ENCODE results near the gene KCNH8. TPM values are rescaled to one million over a fixed set of nuclear protein-coding genes. Genes with fewer than 3 reads are reported as not detected.

The KCNH8 gene
- total RNA-seq, 1 donor = not detected

GRCh38 chr3:19274576-19274975 is 126.3 kb downstream of the KCNH8 start:
- Histone ChIP-seq H2AFZ (ENCODE audit: low read length) (no peak overlapping the region), H3K79me2 (ENCODE audit: insufficient read depth, low read length) (no peaks in the 10 kb centered on the region), H3K4me1 (ENCODE audit: insufficient read depth, low read length) (no peaks in the 10 kb centered on the region), H3K36me3 (ENCODE audit: insufficient read depth, low read length) (no peaks in the 10 kb centered on the region), H3K9me3 (ENCODE audit: low read depth, low read length) (no peaks in the 10 kb centered on the region), H3K27me3 (ENCODE audit: insufficient read depth, low read length) (no peaks in the 10 kb centered on the region), H3K4me2 (ENCODE audit: insufficient read depth, low read length) (no peak overlapping the region), H4K20me1 (ENCODE audit: insufficient read depth, low read length) (no peaks in the 10 kb centered on the region), H3K4me3 (ENCODE audit: insufficient read depth, low read length) (no peak overlapping the region), H3K27ac (ENCODE audit: low read depth, low read length) (no peak overlapping the region)
- no peak for TF ChIP-seq CTCF (IDR thresholded peaks at IDR 0.05; ENCODE audit: extremely low read depth, low read depth, low read length)
- DNase-seq (ENCODE audit: insufficient read length, low spot score, missing footprints) = no peak

GRCh38 chr3:19284974-19285373 is 136.7 kb downstream of the KCNH8 start:
- no peak overlapping the region for H3K4me2 ChIP-seq (ENCODE audit: insufficient read depth, low read length)
- H2AFZ ChIP-seq (ENCODE audit: low read length) = no peak overlapping the region
- peaks cover 2% of the 10 kb centered on the region for H3K9me3 ChIP-seq (ENCODE audit: low read depth, low read length)
- DNase-seq (ENCODE audit: insufficient read length, low spot score, missing footprints) = no peak
- no peaks in the 10 kb centered on the region for H4K20me1 ChIP-seq (ENCODE audit: insufficient read depth, low read length)
- no peaks in the 10 kb centered on the region for H3K79me2 ChIP-seq (ENCODE audit: insufficient read depth, low read length)
- H3K36me3 ChIP-seq (ENCODE audit: insufficient read depth, low read length) = no peaks in the 10 kb centered on the region
- no peaks in the 10 kb centered on the region for H3K4me1 ChIP-seq (ENCODE audit: insufficient read depth, low read length)
- H3K27ac ChIP-seq (ENCODE audit: low read depth, low read length) = no peak overlapping the region
- no peak overlapping the region for H3K4me3 ChIP-seq (ENCODE audit: insufficient read depth, low read length)
- no peak for TF ChIP-seq CTCF (IDR thresholded peaks at IDR 0.05; ENCODE audit: extremely low read depth, low read depth, low read length)
- no peaks in the 10 kb centered on the region for H3K27me3 ChIP-seq (ENCODE audit: insufficient read depth, low read length)

- Histone ChIP-seq H3K4me1 (ENCODE audit: insufficient read depth, low read length) (no peaks in the 10 kb centered on the region), H3K27me3 (ENCODE audit: insufficient read depth, low read length) (no peaks in the 10 kb centered on the region), H3K4me2 (ENCODE audit: insufficient read depth, low read length) (no peak overlapping the region), H4K20me1 (ENCODE audit: insufficient read depth, low read length) (no peaks in the 10 kb centered on the region), H3K4me3 (ENCODE audit: insufficient read depth, low read length) (no peak overlapping the region), H3K36me3 (ENCODE audit: insufficient read depth, low read length) (no peaks in the 10 kb centered on the region), H3K79me2 (ENCODE audit: insufficient read depth, low read length) (no peaks in the 10 kb centered on the region), H2AFZ (ENCODE audit: low read length) (no peak overlapping the region), H3K9me3 (ENCODE audit: low read depth, low read length) (peaks cover 2% of the 10 kb centered on the region), H3K27ac (ENCODE audit: low read depth, low read length) (no peak overlapping the region)
- DNase-seq (ENCODE audit: insufficient read length, low spot score, missing footprints) = no peak
- no peak for TF ChIP-seq CTCF (IDR thresholded peaks at IDR 0.05; ENCODE audit: extremely low read depth, low read depth, low read length)
Measured at GRCh38 chr3:19293295-19293694, 145.0 kb downstream of the KCNH8 start.

GRCh38 chr3:19295208-19295607 is 146.9 kb downstream of the KCNH8 start:
- Histone ChIP-seq H4K20me1 (ENCODE audit: insufficient read depth, low read length) (no peaks in the 10 kb centered on the region), H3K79me2 (ENCODE audit: insufficient read depth, low read length) (no peaks in the 10 kb centered on the region), H3K4me1 (ENCODE audit: insufficient read depth, low read length) (no peaks in the 10 kb centered on the region), H3K27ac (ENCODE audit: low read depth, low read length) (no peak overlapping the region), H3K36me3 (ENCODE audit: insufficient read depth, low read length) (no peaks in the 10 kb centered on the region), H3K4me2 (ENCODE audit: insufficient read depth, low read length) (no peak overlapping the region), H3K27me3 (ENCODE audit: insufficient read depth, low read length) (no peaks in the 10 kb centered on the region), H2AFZ (ENCODE audit: low read length) (no peak overlapping the region), H3K9me3 (ENCODE audit: low read depth, low read length) (peaks cover 2% of the 10 kb centered on the region), H3K4me3 (ENCODE audit: insufficient read depth, low read length) (no peak overlapping the region)
- DNase-seq (ENCODE audit: insufficient read length, low spot score, missing footprints) = no peak
- TF ChIP-seq CTCF (IDR thresholded peaks at IDR 0.05; ENCODE audit: extremely low read depth, low read depth, low read length) = no peak

Measured in osteoblast (primary cell).